K562 (cell line): Measurements from ENCODE around the gene BLTP3A. TPM values are rescaled to one million over a fixed set of nuclear protein-coding genes. Genes with fewer than 3 reads are reported as not detected.
A peak's percentile ranks its signal among the peaks of the same experiment; 100 is the strongest.

Source experiments
- AFF4 ChIP-seq: sonication (generic); formaldehyde crosslinking; IDR thresholded peaks from 2 replicates; pipeline ENCODE4 v1.8.0; 2023; ENCODE audit warnings: mild to moderate bottlenecking, missing genetic modification reagents
- ARID1B ChIP-seq: fragments of 450-650 bp; IDR thresholded peaks from 2 replicates; pipeline ENCODE4 v1.6.1; 2016; ENCODE audit warnings: antibody characterized with exemption, mild to moderate bottlenecking, inconsistent platforms
- CBFB ChIP-seq: sonication (generic); formaldehyde crosslinking; IDR thresholded peaks from 2 replicates; pipeline ENCODE4 v1.4.0; 2020; ENCODE audit warnings: mild to moderate bottlenecking, missing genetic modification reagents
- GABPB2 ChIP-seq: fragments of 250-450 bp; sonication (Bioruptor Pico); conservative IDR thresholded peaks from 2 replicates; pipeline ENCODE4 v1.5.1; 2021; ENCODE audit warnings: mild to moderate bottlenecking
- NFE2 ChIP-seq: IDR thresholded peaks from 2 replicates; pipeline ENCODE4 v1.6.1; 2014; ENCODE audit warnings: antibody characterized with exemption, low read depth
- SAFB ChIP-seq: fragments of 200-400 bp; formaldehyde crosslinking; IDR thresholded peaks from 2 replicates; pipeline ENCODE4 v1.6.1; 2017; ENCODE audit warnings: low read depth, low read length, borderline replicate concordance
- SIN3A ChIP-seq, 2 experiments: fragments of 150-350 bp in 1 of 2; IDR thresholded peaks; 2 replicates each; pipeline ENCODE4 v1.6.1; 2011 to 2016; ENCODE audit warnings: borderline replicate concordance in 2 of 2, low read depth in 2 of 2, low read length in 2 of 2, mild to moderate bottlenecking in 2 of 2, moderate library complexity in 2 of 2; ENCODE audit not compliant: control insufficient read depth in 1 of 2
- TOE1 ChIP-seq, 2 experiments: fragments of 450-650 bp in 1 of 2; sonication (generic) in 1 of 2; formaldehyde crosslinking in 1 of 2; IDR thresholded peaks; 2 replicates each; pipeline versions ENCODE4 v1.7.1 to v1.8.0; 2016 to 2022; ENCODE audit warnings: borderline replicate concordance in 2 of 2, mild to moderate bottlenecking in 2 of 2, antibody characterized with exemption in 1 of 2, inconsistent platforms in 1 of 2, low read depth in 1 of 2, missing genetic modification reagents in 1 of 2, moderate library complexity in 1 of 2
- ZBTB11 ChIP-seq, 3 experiments: fragments of 200-800 bp in 1 of 3; fragments of 250-450 bp in 1 of 3; fragments of 450-650 bp in 1 of 3; sonication (Bioruptor Pico) in 1 of 3; sonication (Bioruptor generic) in 1 of 3; formaldehyde crosslinking in 1 of 3; IDR thresholded peaks; 2 replicates each; pipeline versions ENCODE4 v1.6.1 to v1.8.0; 2016 to 2022; ENCODE audit warnings: mild to moderate bottlenecking in 2 of 3, missing genetic modification characterization in 2 of 3, missing compliant biosample characterization in 1 of 3, moderate library complexity in 1 of 3
- ZNF253 ChIP-seq: fragments of 250-450 bp; sonication (Bioruptor Pico); conservative IDR thresholded peaks from 2 replicates; pipeline ENCODE4 v1.6.1; 2021; ENCODE audit warnings: mild to moderate bottlenecking
- ZNF3 ChIP-seq: fragments of 250-450 bp; sonication (Bioruptor Pico); IDR thresholded peaks from 2 replicates; pipeline ENCODE4 v1.5.0; 2021; ENCODE audit warnings: mild to moderate bottlenecking, moderate library complexity
- polyA plus RNA-seq, 8 experiments: library from polyadenylated mRNA; depleted of rRNA in 4 of 8; stranded (reverse) in 5 of 8; unstranded in 3 of 8; fragments of >200 nt; fragmentation: Nextera tagmentation in 2 of 8; fragmentation: Illumina TruSeq in 1 of 8; extraction: Ambion mirVana in 2 of 8; extraction: Trizol in 1 of 8; gene quantifications; 2 replicates each; pipeline versions ENCODE4 v1.2.1 to v1.2.3, GENCODE V29; 2011 to 2014; ENCODE audit warnings: inconsistent platforms in 1 of 8, missing spikeins in 1 of 8
- total RNA-seq, 7 experiments: library from RNA; depleted of rRNA in 6 of 7; stranded (reverse); fragments of >200 nt in 6 of 7; fragmentation: Illumina TruSeq in 2 of 7; extraction: Trizol in 2 of 7; gene quantifications; 2 replicates each; pipeline versions ENCODE4 v1.2.1 to v1.2.3, GENCODE V29; 2011 to 2021; ENCODE audit warnings: low replicate concordance in 1 of 7
- TF ChIP-seq, protein P1 (sequence below): fragments of 250-450 bp; sonication (Bioruptor Pico); IDR thresholded peaks from 2 replicates; pipeline ENCODE4 v1.8.0; 2021; ENCODE audit warnings: mild to moderate bottlenecking, moderate library complexity
- TF ChIP-seq, protein P2 (sequence below): fragments of 450-650 bp; formaldehyde crosslinking; IDR thresholded peaks from 2 replicates; pipeline ENCODE4 v1.4.0; 2022; ENCODE audit warnings: missing genetic modification characterization
- TF ChIP-seq, protein P3 (sequence below): fragments of 250-450 bp; sonication (Bioruptor Pico); IDR thresholded peaks from 2 replicates; pipeline ENCODE4 v1.9.0; 2021; ENCODE audit warnings: mild to moderate bottlenecking

BLTP3A gene
- total and polyA plus RNA-seq, 9 of the 15 experiments (the other 6 are each of a cell fraction or from before 2014, with no cell fraction given) = 7.5 to 34.6 (median 15.5) TPM

DNA sequence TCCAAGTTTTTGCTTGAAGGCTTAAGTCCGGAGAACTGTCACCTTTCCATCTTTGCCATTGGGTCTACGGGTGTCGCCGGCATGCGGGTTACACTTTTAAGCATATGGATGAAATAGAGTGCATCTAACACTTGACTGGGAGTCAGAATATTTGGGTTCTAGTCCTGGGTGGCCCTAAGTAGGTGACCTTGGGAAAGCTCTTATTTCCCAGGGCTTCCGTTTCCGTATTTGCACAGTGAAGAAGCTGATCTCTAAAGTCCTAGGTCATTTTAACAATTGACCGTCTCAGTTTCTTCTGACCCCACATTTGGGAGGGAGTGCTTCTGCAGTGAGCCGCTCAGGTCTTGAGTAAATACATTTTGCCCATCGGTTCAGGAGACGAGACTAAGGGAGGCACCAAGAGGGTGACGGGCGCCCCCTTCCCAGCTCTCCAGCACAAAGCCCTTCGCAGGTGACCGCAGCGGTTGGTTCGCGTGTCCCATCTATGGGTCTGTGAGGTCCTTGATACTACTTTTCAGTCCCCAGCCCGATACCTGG is 651 bp upstream of the BLTP3A start (continued):
- TF ChIP-seq TOE1 (IDR thresholded peaks at IDR 0.05; ENCODE audit: borderline replicate concordance) (0 out of 2 replicates have a peak, but pooled peaks have one; percentile 40), TOE1 (CRISPR knock-in tag; IDR thresholded peaks at IDR 0.05; ENCODE audit: borderline replicate concordance, low read depth) (no peak), SIN3A (IDR thresholded peaks at IDR 0.05; ENCODE audit: borderline replicate concordance in 2 of 2, control insufficient read depth in 1 of 2, low read depth in 2 of 2, low read length in 2 of 2) (no peak), ZNF253 (CRISPR knock-in tag) (no peak), AFF4 (CRISPR knock-in tag) (no peak), SAFB (no peak), GABPB2 (CRISPR knock-in tag) (no peak), ZBTB11 (CRISPR knock-in tag; IDR thresholded peaks at IDR 0.05) (no peak), ZNF3 (CRISPR knock-in tag) (no peak), NFE2 (no peak), CBFB (0 out of 2 replicates have a peak, but pooled peaks have one; percentile 35), ARID1B (0 out of 2 replicates have a peak, but pooled peaks have one; percentile 37)
- TF ChIP-seq, protein P1, sequence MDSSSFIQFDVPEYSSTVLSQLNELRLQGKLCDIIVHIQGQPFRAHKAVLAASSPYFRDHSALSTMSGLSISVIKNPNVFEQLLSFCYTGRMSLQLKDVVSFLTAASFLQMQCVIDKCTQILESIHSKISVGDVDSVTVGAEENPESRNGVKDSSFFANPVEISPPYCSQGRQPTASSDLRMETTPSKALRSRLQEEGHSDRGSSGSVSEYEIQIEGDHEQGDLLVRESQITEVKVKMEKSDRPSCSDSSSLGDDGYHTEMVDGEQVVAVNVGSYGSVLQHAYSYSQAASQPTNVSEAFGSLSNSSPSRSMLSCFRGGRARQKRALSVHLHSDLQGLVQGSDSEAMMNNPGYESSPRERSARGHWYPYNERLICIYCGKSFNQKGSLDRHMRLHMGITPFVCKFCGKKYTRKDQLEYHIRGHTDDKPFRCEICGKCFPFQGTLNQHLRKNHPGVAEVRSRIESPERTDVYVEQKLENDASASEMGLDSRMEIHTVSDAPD (CRISPR knock-in tag) = no peak
- TF ChIP-seq, protein P2, sequence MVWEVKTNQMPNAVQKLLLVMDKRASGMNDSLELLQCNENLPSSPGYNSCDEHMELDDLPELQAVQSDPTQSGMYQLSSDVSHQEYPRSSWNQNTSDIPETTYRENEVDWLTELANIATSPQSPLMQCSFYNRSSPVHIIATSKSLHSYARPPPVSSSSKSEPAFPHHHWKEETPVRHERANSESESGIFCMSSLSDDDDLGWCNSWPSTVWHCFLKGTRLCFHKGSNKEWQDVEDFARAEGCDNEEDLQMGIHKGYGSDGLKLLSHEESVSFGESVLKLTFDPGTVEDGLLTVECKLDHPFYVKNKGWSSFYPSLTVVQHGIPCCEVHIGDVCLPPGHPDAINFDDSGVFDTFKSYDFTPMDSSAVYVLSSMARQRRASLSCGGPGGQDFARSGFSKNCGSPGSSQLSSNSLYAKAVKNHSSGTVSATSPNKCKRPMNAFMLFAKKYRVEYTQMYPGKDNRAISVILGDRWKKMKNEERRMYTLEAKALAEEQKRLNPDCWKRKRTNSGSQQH = no peak
- TF ChIP-seq, protein P3, sequence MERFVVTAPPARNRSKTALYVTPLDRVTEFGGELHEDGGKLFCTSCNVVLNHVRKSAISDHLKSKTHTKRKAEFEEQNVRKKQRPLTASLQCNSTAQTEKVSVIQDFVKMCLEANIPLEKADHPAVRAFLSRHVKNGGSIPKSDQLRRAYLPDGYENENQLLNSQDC (CRISPR knock-in tag) = no peak
